Motor neuron (in vitro differentiated cells): ENCODE measurements around the gene RNASEH1. TPM values are rescaled to one million over a fixed set of nuclear protein-coding genes. Genes with fewer than 3 reads are reported as not detected.

Source experiments
- ATAC-seq, 8 experiments: fragments of 200-7000 bp; cut with Tn5 transposase; replicated peaks in 6 of 8; 2 replicates each; pipeline ENCODE4 v1.8.0; 2021; ENCODE audit warnings: mild to moderate bottlenecking in 8 of 8, moderate library complexity in 8 of 8
- H3K27ac ChIP-seq, 2 donors: fragments of 250-450 bp; sonication (Bioruptor Pico); 2 replicates each; pipeline ENCODE4 v1.9.0; 2021; ENCODE audit warnings: antibody characterized with exemption in 2 of 2, mild to moderate bottlenecking in 2 of 2, moderate library complexity in 1 of 2
- H3K4me1 ChIP-seq, 2 donors: fragments of 250-450 bp; sonication (Bioruptor Pico); replicated peaks in 1 of 2; 2 replicates each; pipeline ENCODE4 v1.6.1; 2021; ENCODE audit warnings: antibody characterized with exemption in 2 of 2, mild to moderate bottlenecking in 2 of 2, moderate library complexity in 1 of 2
- H3K4me3 ChIP-seq, 5 donors: fragments of 250-450 bp; sonication (Bioruptor Pico); 2 replicates each; pipeline ENCODE4 v1.9.0; 2021; ENCODE audit warnings: antibody characterized with exemption in 5 of 5, mild to moderate bottlenecking in 5 of 5, moderate library complexity in 4 of 5
- WGBS, 10 experiments: fragments of 450-650 bp; shearing (Covaris generic); methylation state at CpG; one replicate each; pipeline ENCODE4 v1.0.0; 2022; 5-methylcytosine and 5-hydroxymethylcytosine counted together
- in situ Hi-C, 9 experiments: fragments of 400-800 bp; cut with MboI; loops; one replicate each; pipeline ENCODE4 v1.15.0; 2021; ENCODE audit warnings: low sequenced_read_pairs in 9 of 9, low pct_unique_long_range_greater_than_20kb in 2 of 9; ENCODE audit not compliant: unreplicated experiment in 9 of 9
- total RNA-seq, 8 experiments: library from RNA; unstranded; fragments of 300-600 nt; gene quantifications; 2 replicates each; pipeline versions ENCODE4 v1.2.3 to v1.2.4, GENCODE V29; 2022

The RNASEH1 gene
- total RNA-seq, 8 experiments from 2014 or later: 16.0 to 47.2 (median 24.6) TPM

- 5 to 60% (median 20%) methylated on average over 1 to 7 of the region's 24 CpGs; no CpG with 5 or more reads in 3 of the 10 experiments for WGBS, 10 experiments
- Histone ChIP-seq H3K4me1 (peaks cover 22 to 25% of the 10 kb centered on the region in 2 donors), H3K4me3 (peak overlapping the region in 3 of 5 donors; percentile 6 to 36 (median 23)), H3K27ac (peak overlapping the region; percentile 32 to 58)
- in situ Hi-C loops: no loop called here
- peak; percentile 83 to 89 (median 86) for ATAC-seq
Observed at GRCh38 chr2:3535794-3536681, 22.1 kb downstream of the RNASEH1 start.

GRCh38 chr2:3535467-3535793 is 22.7 kb downstream of the RNASEH1 start:
- ATAC-seq: no peak
- Histone ChIP-seq H3K27ac (peak overlapping the region; percentile 32 to 58), H3K4me3 (no peak overlapping the region), H3K4me1 (peaks cover 22 to 25% of the 10 kb centered on the region in 2 donors)
- in situ Hi-C loops: no loop called here
- no CpG with 5 or more reads among the region's 5 CpGs for WGBS, 10 experiments

DNA sequence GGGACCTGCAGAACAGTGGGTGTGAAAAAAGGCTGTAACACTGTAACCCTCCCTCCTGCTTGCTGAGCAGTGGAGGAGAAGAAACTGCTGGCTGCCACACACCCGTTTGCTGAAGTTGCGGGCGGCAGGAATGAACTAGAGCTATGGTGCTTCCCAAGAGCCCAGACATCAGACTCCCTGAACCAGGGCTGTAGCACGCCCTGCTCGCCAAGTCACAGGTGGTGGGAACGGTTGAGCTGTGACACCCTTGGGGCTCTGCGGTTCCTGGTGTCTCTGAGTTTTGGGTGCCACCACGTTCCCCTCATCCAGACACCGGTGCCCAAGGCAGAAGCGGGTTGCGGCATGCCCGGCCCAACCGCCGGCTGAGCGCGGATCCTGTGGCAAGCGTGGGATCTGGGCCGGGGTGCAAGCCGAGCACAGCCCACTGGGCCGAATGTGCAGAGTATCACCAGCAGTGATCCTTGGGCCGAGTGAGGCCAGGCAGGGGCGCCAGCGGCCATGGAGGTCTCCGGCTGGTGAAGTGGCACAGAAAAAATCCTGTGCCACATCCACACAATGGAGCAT is 23.8 kb downstream of the RNASEH1 start:
- WGBS, 10 experiments: 90 to 100% (median 96%) methylated on average over 1 to 15 of the region's 24 CpGs; no CpG with 5 or more reads in 4 of the 10 experiments
- in situ Hi-C loops: no loop called here
- peaks cover 22 to 25% of the 10 kb centered on the region in 2 donors for H3K4me1 ChIP-seq
- H3K4me3 ChIP-seq: no peak overlapping the region
- no peak overlapping the region for H3K27ac ChIP-seq
- ATAC-seq: no peak

DNA sequence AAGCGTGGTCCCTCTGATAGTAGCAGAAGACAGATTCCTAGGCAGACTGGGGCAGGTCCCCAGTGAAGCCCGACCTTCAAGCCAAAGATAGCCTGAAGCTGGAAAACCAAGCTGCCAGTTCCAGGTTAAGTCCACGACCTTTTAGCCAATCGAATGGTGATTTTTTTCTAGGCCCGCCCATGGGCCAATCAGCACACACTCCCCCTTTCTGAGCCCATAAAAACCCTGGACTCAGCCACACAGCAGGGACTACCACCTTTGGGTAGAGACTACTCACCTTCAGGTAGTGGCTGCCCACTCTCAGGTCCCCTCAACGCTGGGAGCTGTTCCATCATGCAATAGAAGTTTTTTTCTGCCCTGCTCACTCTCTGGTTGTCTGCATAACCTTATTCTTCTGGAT is 24.3 kb downstream of the RNASEH1 start:
- no peak overlapping the region for H3K4me3 ChIP-seq
- H3K4me1 ChIP-seq: peaks cover 22 to 25% of the 10 kb centered on the region in 2 donors
- no peak for ATAC-seq
- in situ Hi-C loops: no loop called here
- H3K27ac ChIP-seq: no peak overlapping the region
- 67 to 100% (median 80%) methylated on average over 1 to 5 of the region's 6 CpGs; no CpG with 5 or more reads in 4 of the 10 experiments for WGBS, 10 experiments

DNA sequence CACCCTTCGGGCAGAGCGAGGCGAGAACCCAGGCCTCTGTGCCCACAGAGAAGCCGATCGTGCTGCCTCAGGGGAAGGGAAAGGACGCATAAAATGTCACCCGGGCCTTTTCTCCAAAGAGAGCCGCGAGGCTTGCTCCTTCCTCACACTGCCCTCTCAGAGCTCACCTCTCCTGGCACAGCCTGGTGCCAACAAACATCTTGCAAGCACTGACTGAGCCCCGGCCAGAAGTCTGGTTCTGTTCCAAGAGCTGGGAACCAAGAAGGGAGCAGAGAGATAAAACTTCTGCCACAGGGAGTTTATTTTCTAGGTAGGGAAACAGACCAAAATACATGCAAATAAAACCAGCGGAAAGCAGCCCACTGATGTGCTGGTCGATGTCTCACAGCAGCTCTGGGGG is 25.2 kb downstream of the RNASEH1 start:
- in situ Hi-C loops: no loop called here
- peaks cover 22 to 25% of the 10 kb centered on the region in 2 donors for H3K4me1 ChIP-seq
- 85 to 100% (median 97%) methylated on average over 1 to 8 of the region's 12 CpGs; no CpG with 5 or more reads in 4 of the 10 experiments for WGBS, 10 experiments

DNA sequence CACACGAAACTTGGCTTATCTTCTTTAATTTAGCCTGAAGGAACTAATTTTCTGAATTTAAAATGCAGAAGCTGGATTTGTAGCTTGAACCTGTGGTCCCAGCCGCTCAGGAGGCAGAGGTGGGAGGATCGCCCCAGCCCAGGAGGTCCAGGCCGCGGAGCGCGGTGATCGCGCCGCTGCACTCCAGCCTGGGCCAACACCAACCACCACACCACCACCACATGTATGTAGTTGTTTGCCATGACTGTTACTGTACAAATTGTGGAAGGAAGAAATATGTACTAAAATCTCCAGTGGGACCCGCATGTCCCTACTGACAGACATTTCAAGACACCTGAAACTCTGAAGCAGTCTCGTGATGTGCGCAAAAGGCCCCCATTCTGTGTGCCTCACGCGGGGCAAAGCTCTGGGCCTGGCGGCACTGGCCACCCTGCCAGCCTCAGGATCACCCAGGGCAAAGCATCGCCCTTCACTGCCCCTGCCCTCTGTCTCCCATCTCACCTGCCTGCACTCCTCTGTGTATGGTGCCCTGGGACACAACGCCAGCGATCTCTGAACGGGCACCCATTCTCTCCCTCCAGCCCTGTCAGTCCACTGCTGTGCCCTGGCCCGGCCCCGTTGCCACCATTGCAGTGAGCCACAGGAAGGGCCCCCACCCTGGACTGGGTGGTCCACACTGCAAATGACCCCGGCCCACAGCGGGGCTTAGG is 28.7 kb downstream of the RNASEH1 start:
- in situ Hi-C loops: no loop called here
- peaks cover 11 to 16% of the 10 kb centered on the region in 2 donors for H3K4me1 ChIP-seq
- WGBS, 10 experiments: 70 to 97% (median 93%) methylated on average over 2 to 15 of the region's 24 CpGs; no CpG with 5 or more reads in 1 of the 10 experiments

More for the DNA sequence above, 25.2 kb downstream of the RNASEH1 start:
- no peak overlapping the region for H3K4me3 ChIP-seq
- no peak for ATAC-seq
- no peak overlapping the region for H3K27ac ChIP-seq

DNA sequence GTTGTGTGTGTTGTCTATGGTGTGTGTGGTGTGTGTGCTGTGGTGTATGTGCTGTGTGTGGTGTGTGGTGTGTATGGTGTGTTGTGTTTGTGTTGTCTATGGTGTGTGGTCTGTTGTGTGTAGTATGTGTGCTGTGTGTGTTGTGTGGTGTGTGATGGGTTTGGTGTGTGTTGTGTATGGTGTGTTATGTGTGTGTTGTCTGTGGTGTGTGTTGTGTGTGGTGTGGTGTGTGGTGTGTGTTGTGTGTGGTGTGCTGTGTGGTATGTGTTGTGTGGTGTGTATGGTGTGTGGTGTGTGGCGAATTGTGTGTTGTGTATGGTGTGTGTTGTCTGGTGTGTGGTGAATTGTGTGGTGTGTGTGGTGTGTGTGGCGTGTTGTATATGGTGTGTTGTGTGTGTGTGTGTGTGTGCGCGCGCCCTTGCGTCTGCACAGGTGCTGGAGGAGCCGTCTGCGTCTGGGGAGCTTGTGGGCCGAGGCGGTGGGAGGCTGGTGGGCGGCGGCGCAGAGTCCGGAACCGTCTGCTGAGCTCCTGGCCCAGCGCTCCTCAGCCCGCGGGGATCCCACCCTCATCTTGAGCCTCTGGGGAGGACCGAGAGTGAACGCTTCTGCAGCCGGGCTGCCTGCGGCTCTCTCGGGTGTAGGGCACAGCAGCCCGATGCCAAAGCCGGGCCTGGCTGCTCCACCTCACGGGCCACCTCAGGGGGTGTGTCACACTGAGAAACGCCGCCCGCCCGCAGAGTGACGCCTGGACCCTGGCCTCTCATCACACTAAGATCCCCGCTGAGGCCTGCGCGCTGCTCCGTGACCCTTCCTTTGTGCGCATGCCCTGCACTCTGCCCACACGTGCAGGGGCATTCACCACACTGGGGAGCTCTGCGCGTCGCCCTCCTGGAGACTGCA is 30.0 kb downstream of the RNASEH1 start:
- Histone ChIP-seq H3K4me3 (no peak overlapping the region), H3K4me1 (peaks cover 6 to 12% of the 10 kb centered on the region in 2 donors), H3K27ac (no peak overlapping the region)
- peak in 1 of 8 experiments; percentile 4 for ATAC-seq
- in situ Hi-C loops: no loop called here
- WGBS, 10 experiments: 67 to 100% (median 90%) methylated on average over 1 to 4 of the region's 40 CpGs; no CpG with 5 or more reads in 5 of the 10 experiments

More for the DNA sequence above, 28.7 kb downstream of the RNASEH1 start:
- H3K4me3 ChIP-seq: no peak overlapping the region
- H3K27ac ChIP-seq: no peak overlapping the region
- no peak for ATAC-seq

GRCh38 chr2:3526871-3527270 is 31.3 kb downstream of the RNASEH1 start:
- peak in 1 of 8 experiments; percentile 17 for ATAC-seq
- in situ Hi-C loops: no loop called here
- no peak overlapping the region for H3K27ac ChIP-seq
- H3K4me1 ChIP-seq: peaks cover 0 to 6% of the 10 kb centered on the region in 2 donors
- WGBS, 10 experiments: 83 to 90% (median 85%) methylated on average over 1 to 12 of the region's 22 CpGs; no CpG with 5 or more reads in 6 of the 10 experiments
- H3K4me3 ChIP-seq: no peak overlapping the region

DNA sequence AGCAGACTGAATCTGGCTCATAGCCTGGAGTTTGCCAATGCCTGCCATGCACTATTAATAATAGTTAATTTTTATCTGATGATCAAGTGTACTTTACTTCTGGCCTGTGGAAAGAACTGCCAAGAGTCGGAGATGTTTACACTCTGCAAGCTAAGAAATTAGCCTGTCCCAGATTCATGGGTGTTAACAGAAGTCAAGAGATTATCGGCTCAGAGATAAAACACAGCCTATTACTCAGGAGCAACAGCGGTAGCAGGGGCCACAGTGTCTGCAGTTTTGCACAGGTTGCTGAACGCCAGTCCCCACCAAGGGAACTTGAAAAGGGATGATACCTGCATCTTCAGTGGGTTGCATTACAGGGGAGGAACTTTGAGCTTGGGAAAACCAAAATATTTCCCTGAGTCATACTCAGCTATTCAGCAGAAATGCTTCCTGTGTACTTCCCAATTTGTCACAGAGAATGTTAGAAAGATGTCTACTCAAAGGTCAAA is 34.5 kb downstream of the RNASEH1 start:
- ATAC-seq: no peak
- Histone ChIP-seq H3K4me3 (no peak overlapping the region), H3K27ac (no peak overlapping the region), H3K4me1 (peaks cover 10 to 15% of the 10 kb centered on the region in 2 donors)
- in situ Hi-C loops: no loop called here
- 39 to 100% (median 86%) methylated on average over 1 to 4 of the region's 4 CpGs; no CpG with 5 or more reads in 1 of the 10 experiments for WGBS, 10 experiments

GRCh38 chr2:3522961-3523421 is 35.1 kb downstream of the RNASEH1 start:
- no peak for ATAC-seq
- Histone ChIP-seq H3K27ac (no peak overlapping the region), H3K4me3 (no peak overlapping the region), H3K4me1 (peaks cover 10 to 16% of the 10 kb centered on the region in 2 donors)
- in situ Hi-C loops: no loop called here
- 20 to 100% (median 79%) methylated on average over 1 to 12 of the region's 13 CpGs; no CpG with 5 or more reads in 1 of the 10 experiments for WGBS, 10 experiments

DNA sequence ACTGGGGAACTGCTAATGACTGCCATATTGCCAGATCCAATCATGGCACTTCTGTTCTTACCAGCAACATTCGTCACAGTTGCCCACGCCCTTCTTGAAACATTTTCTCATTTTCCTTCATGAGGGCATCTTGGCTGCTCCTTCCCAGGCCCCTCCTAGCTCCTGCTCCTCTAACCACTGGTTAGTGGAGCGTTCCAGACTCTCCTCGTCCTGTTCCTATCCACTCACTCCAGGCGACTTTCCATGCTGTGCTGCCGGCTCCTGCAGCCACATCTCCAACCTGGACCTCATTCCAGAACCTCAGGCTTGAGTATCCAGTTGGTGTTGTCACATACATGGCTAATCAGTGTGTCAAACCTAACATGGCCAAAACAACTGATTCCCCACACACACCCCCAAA is 37.5 kb downstream of the RNASEH1 start:
- in situ Hi-C loops: no loop called here
- ATAC-seq: no peak
- peaks cover 15% of the 10 kb centered on the region in 2 donors for H3K4me1 ChIP-seq
- H3K4me3 ChIP-seq: no peak overlapping the region
- WGBS, 10 experiments: 83 to 96% (median 91%) methylated on average over 1 to 6 of the region's 6 CpGs; no CpG with 5 or more reads in 4 of the 10 experiments
- H3K27ac ChIP-seq: no peak overlapping the region
